Peyer's patch (tissue), 4 donors: ENCODE data around the gene CWF19L1. TPM values are rescaled to one million over a fixed set of nuclear protein-coding genes. Genes with fewer than 3 reads are reported as not detected.

Experiments used
- DNase-seq, 3 donors: peaks; one replicate each; pipeline ENCODE4 v3.0.0-alpha.2; 2017 to 2019
- H3K27ac ChIP-seq, 4 donors: fragments of 200-600 bp; sonication (generic); one replicate each; pipeline ENCODE4 v1.5.1; 2016 to 2019
- H3K27me3 ChIP-seq, 2 donors: fragments of 200-600 bp; sonication (generic); one replicate each; pipeline ENCODE4 v1.5.1; 2019
- H3K36me3 ChIP-seq, 3 donors: fragments of 200-600 bp; sonication (generic); one replicate each; pipeline ENCODE4 v1.5.1; 2016 to 2019
- H3K4me1 ChIP-seq, 4 donors: fragments of 200-600 bp; sonication (generic); one replicate each; pipeline ENCODE4 v1.5.1; 2016 to 2019
- H3K4me3 ChIP-seq, 4 donors: fragments of 200-600 bp; sonication (generic); 1 replicate in 3 of 4; 2 replicates in 1 of 4; pipeline ENCODE4 v1.5.1; 2016 to 2019; ENCODE audit warnings: mild to moderate bottlenecking in 1 of 4
- H3K9me3 ChIP-seq, 4 donors: fragments of 200-600 bp; sonication (generic); one replicate each; pipeline ENCODE4 v1.5.1; 2016 to 2019; ENCODE audit warnings: mild to moderate bottlenecking in 1 of 4
- POLR2A ChIP-seq, 2 donors: fragments of 450-650 bp; IDR thresholded peaks; one replicate each; pipeline ENCODE4 v1.5.1; 2017; ENCODE audit warnings: antibody characterized with exemption in 2 of 2, mild to moderate bottlenecking in 2 of 2, moderate library complexity in 2 of 2
- total RNA-seq, 4 donors: library from RNA; depleted of rRNA; stranded (reverse); fragments of >200 nt; gene quantifications; one replicate each; pipeline ENCODE4 v1.1.0, GENCODE V29; 2016
- TF ChIP-seq, protein P1 (sequence below), 6 experiments: fragments of 450-650 bp in 4 of 6; fragments of 200-600 bp in 2 of 6; sonication (generic) in 1 of 6; IDR thresholded peaks; one replicate each; pipeline ENCODE4 v1.5.1; 2017 to 2019; ENCODE audit warnings: antibody characterized with exemption in 6 of 6, mild to moderate bottlenecking in 3 of 6, moderate library complexity in 1 of 6

The CWF19L1 gene
- 10 to 100 TPM; 11.5 to 23.1 (median 15.6) TPM for total RNA-seq

DNA sequence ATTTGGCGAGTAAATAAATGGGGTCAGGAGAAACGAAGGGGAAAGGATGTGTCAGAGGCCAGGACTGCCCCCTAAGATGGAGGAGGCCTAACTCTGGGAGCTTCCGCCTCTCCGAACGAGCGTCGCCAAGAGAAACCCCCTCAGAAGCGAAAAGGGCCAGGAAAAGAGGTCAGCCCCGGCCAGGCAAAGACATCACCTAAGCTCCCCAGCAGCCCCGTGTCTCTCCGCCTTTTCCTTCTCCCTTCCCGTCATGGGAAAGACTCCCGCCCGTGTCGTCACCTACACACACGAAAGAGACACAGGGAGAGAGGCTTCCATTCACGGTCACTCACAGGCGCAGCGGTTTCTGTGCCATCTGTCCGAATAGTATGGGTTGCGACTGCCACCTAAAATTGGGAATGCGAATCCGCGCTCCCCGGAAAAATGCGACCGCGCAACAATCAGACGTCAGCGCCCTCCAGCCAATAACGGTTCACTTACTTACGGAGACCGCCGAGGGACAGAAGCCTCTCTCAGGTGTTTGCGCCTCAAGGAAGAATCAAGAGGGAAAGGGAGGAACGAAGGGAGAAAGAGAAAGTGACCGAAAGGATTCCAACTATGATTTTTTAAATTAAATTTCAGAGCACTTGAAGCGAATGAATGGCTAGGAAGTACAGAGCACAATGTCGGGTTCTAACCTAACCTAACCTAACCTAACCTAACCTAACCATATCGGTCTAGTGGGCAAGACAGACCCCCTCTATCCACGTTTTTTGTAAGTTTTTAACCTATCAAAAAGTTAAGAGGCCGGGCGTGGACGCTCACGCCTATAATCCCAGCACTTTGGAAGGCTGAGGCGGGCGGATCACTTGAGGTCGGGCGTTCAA is at the start of gene CWF19L1:
TSS of gene CWF19L1 (minus strand) at position 400 of the 866 bp plus-strand sequence. CDS start at position 355, 45 bp downstream.
- Histone ChIP-seq H3K36me3 (no peaks in the 10 kb centered on the region), H3K27me3 (no peaks in the 10 kb centered on the region), H3K4me1 (peaks cover 0 to 13% (median 5%) of the 10 kb centered on the region in 4 donors), H3K4me3 (peak within 1 kb of the TSS; percentile 66 to 99 (median 84)), H3K9me3 (no peaks in the 10 kb centered on the region), H3K27ac (peak within 1 kb of the TSS; percentile 67 to 81 (median 80))
- peak; percentile 79 to 93 (median 87) for DNase-seq
- TF ChIP-seq, protein P1, sequence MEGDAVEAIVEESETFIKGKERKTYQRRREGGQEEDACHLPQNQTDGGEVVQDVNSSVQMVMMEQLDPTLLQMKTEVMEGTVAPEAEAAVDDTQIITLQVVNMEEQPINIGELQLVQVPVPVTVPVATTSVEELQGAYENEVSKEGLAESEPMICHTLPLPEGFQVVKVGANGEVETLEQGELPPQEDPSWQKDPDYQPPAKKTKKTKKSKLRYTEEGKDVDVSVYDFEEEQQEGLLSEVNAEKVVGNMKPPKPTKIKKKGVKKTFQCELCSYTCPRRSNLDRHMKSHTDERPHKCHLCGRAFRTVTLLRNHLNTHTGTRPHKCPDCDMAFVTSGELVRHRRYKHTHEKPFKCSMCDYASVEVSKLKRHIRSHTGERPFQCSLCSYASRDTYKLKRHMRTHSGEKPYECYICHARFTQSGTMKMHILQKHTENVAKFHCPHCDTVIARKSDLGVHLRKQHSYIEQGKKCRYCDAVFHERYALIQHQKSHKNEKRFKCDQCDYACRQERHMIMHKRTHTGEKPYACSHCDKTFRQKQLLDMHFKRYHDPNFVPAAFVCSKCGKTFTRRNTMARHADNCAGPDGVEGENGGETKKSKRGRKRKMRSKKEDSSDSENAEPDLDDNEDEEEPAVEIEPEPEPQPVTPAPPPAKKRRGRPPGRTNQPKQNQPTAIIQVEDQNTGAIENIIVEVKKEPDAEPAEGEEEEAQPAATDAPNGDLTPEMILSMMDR (IDR thresholded peaks at IDR 0.05) = no peak
- TF ChIP-seq POLR2A (IDR thresholded peaks at IDR 0.05) = peak in 1 of 2 donors; percentile 54

DNA sequence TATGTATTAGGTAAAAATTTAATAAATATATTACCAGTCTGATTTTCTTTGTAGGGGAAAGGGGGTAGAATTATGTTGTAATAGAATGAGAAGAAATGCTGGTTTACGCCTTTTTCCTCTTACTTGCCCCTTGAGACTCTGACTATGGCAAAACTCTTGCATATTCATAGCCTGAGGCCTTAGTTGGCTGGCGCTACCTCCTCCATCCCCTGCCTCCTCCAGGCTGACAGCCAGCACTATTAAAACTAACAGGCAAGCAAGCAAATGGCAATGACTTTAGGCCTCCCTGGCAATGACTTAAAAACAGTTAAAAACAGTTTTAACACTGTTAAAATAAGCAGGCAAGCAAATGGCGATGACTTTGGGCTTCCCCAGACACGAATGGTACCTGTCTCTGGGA is 48.2 kb upstream of the CWF19L1 start:
- Histone ChIP-seq H3K4me3 (no peak overlapping the region), H3K27me3 (no peaks in the 10 kb centered on the region), H3K36me3 (no peaks in the 10 kb centered on the region), H3K9me3 (no peaks in the 10 kb centered on the region), H3K4me1 (no peaks in the 10 kb centered on the region), H3K27ac (no peak overlapping the region)
- no peak for DNase-seq
- TF ChIP-seq POLR2A (IDR thresholded peaks at IDR 0.05) = no peak
- TF ChIP-seq, protein P1 (IDR thresholded peaks at IDR 0.05) = no peak

DNA sequence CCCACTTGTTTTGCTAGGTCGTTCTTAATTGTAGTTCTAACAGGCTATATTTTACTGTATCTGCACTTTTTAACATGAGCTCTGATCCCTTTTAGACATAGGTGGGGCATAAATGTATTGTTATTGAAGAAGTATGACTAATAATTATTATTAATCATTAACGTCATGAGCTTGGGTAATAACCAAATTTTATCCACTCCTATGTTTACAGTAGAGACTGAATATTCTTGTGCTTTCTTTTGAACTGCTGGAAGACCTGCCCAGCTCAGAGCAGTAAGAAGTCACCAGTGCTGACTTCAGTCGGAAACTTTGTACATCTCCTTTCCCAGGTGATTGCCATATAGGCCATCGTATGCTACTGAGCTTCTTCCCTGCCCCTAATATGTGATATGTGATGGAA is 43.9 kb upstream of the CWF19L1 start:
- TF ChIP-seq, protein P1 (IDR thresholded peaks at IDR 0.05) = no peak
- no peak for TF ChIP-seq POLR2A (IDR thresholded peaks at IDR 0.05)
- DNase-seq = no peak
- no peaks in the 10 kb centered on the region for H3K4me1 ChIP-seq
- no peaks in the 10 kb centered on the region for H3K36me3 ChIP-seq
- H3K27ac ChIP-seq = no peak overlapping the region
- H3K4me3 ChIP-seq = no peak overlapping the region
- no peaks in the 10 kb centered on the region for H3K9me3 ChIP-seq
- no peaks in the 10 kb centered on the region for H3K27me3 ChIP-seq

DNA sequence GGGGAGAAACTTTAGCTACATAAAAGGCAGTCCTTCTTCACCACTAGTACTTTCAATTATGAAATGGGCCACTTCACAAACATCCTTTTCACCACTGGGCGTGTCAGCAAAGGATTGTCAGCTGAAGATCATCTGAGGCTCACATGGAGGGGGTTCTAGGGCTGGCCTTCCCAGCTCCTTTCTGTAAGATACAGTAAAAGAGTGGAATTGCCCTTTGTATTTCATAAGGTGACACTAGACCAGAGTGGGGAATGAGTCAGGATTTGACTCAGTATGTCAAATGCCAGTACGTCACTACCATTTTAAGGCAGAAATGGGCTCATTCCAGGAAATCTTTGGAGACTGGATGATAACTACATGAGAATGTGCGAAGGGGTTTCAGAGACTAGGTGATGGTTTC is 40.2 kb upstream of the CWF19L1 start:
- H3K4me1 ChIP-seq = no peaks in the 10 kb centered on the region
- TF ChIP-seq POLR2A (IDR thresholded peaks at IDR 0.05) = no peak
- TF ChIP-seq, protein P1 (IDR thresholded peaks at IDR 0.05) = no peak
- no peak overlapping the region for H3K4me3 ChIP-seq
- H3K27me3 ChIP-seq = no peaks in the 10 kb centered on the region
- no peak overlapping the region for H3K27ac ChIP-seq
- H3K9me3 ChIP-seq = no peaks in the 10 kb centered on the region
- H3K36me3 ChIP-seq = no peaks in the 10 kb centered on the region
- no peak for DNase-seq

DNA sequence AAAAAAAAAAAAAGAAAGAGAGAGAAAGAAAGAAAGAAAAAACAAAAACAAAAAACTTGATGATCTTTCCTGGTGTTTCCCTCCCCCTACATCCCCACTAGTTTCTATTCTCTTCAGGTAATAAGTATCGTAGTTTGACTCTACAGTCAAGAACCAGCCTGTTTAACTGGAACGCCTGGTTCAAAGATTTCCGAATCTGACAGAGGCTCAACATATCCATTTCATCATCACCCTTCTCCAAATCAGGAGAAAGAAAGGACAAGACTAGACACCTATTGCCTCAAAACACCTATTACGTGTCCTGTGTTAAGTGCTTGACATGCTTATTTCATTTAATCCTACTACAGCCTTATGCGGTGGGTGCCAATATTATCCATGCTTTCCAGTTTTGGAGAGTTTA is 39.4 kb upstream of the CWF19L1 start:
- Histone ChIP-seq H3K36me3 (no peaks in the 10 kb centered on the region), H3K4me1 (no peaks in the 10 kb centered on the region), H3K27ac (no peak overlapping the region), H3K4me3 (no peak overlapping the region), H3K9me3 (no peaks in the 10 kb centered on the region), H3K27me3 (no peaks in the 10 kb centered on the region)
- TF ChIP-seq POLR2A (IDR thresholded peaks at IDR 0.05) = no peak
- TF ChIP-seq, protein P1 (IDR thresholded peaks at IDR 0.05) = no peak
- DNase-seq = no peak
